HCT116 (cell line): ENCODE measurements around the gene SELENOM. TPM values are rescaled to one million over a fixed set of nuclear protein-coding genes. Genes with fewer than 3 reads are reported as not detected.

Experiments used
- ATAC-seq: fragments of 200-7000 bp; cut with Tn5 transposase; 2 replicates; pipeline ENCODE4 v1.9.1; 2020; ENCODE audit warnings: mild to moderate bottlenecking, moderate library complexity
- BruUV-seq: library from RNA; stranded (reverse); fragments of 400-500 nt; replicated peaks from 2 replicates; lab custom pipeline; 2021; lab: Mats Ljungman, UMichigan
- CTCF ChIA-PET: fragments of 300-600 bp; sonication (Branson Sonifier 250); formaldehyde crosslinking; loops from one replicate; lab custom pipeline; 2021; ENCODE audit warnings: antibody characterized with exemption; lab: Charles Lee
- POLR2A ChIA-PET: fragments of 300-600, 350-600 bp; sonication (Branson Sonifier 250); formaldehyde crosslinking; loops from one replicate; lab custom pipeline; 2021; ENCODE audit warnings: antibody characterized with exemption; lab: Charles Lee
- RAD21 ChIA-PET, 2 experiments: fragments of 300-600 bp; sonication (Branson Sonifier 250); formaldehyde crosslinking; loops; one replicate each; lab custom pipeline; 2023; ENCODE audit warnings: low total read pairs in 2 of 2; ENCODE audit not compliant: uncharacterized antibody in 2 of 2, unreplicated experiment in 2 of 2, low non-redundant PET in 1 of 2; lab: Charles Lee
- DNase-seq: peaks from one replicate; pipeline ENCODE4 v3.0.0-alpha.2; 2010; ENCODE audit warnings: low read depth, low spot score
- H2AFZ ChIP-seq: fragments of 200-600 bp; shearing (Covaris generic), sonication (generic); 2 replicates; pipeline ENCODE4 v1.6.1; 2017; ENCODE audit warnings: low read depth, mixed run types, mixed read lengths, antibody characterized with exemption, low read length; ENCODE audit not compliant: poor library complexity, severe bottlenecking
- H3K27ac ChIP-seq: 2 replicates; pipeline ENCODE4 v1.5.1; 2012; ENCODE audit warnings: low read depth, low read length
- H3K27me3 ChIP-seq: fragments of 200-600 bp; sonication (generic); 2 replicates; pipeline ENCODE4 v1.6.1; 2016; ENCODE audit warnings: mixed run types, low read length, mixed read lengths; ENCODE audit not compliant: insufficient read depth
- H3K36me3 ChIP-seq, 2 experiments: fragments of 200-500 bp in 1 of 2; fragments of 200-600 bp in 1 of 2; sonication (Bioruptor generic) in 1 of 2; sonication (generic) in 1 of 2; 2 replicates each; pipeline versions ENCODE4 v1.5.1 to v1.6.1; 2014 to 2016; ENCODE audit warnings: low read length in 2 of 2, inconsistent platforms in 1 of 2, mixed read lengths in 1 of 2, mixed run types in 1 of 2; ENCODE audit not compliant: insufficient read depth in 2 of 2, control insufficient read depth in 1 of 2
- H3K4me1 ChIP-seq, 2 experiments: fragments of 200-600 bp in 1 of 2; sonication (generic) in 1 of 2; 2 replicates each; pipeline versions ENCODE4 v1.5.1 to v1.6.1; 2012 to 2017; ENCODE audit warnings: low read length in 2 of 2, inconsistent platforms in 1 of 2, mild to moderate bottlenecking in 1 of 2, mixed read lengths in 1 of 2, mixed run types in 1 of 2, moderate library complexity in 1 of 2; ENCODE audit not compliant: insufficient read depth in 2 of 2, control insufficient read depth in 1 of 2
- H3K4me2 ChIP-seq: fragments of 200-600 bp; sonication (generic); 2 replicates; pipeline ENCODE4 v1.6.1; 2017; ENCODE audit warnings: mixed run types, low read length, mixed read lengths
- H3K4me3 ChIP-seq, 2 experiments: fragments of 200-600 bp in 1 of 2; sonication (generic) in 1 of 2; replicated peaks in 1 of 2; 2 replicates each; pipeline ENCODE4 v1.5.1; 2011 to 2016; ENCODE audit warnings: low read length in 2 of 2, control low read depth in 1 of 2, low read depth in 1 of 2, mild to moderate bottlenecking in 1 of 2, mixed read lengths in 1 of 2, mixed run types in 1 of 2
- H3K79me2 ChIP-seq: fragments of 200-600 bp; sonication (generic); 2 replicates; pipeline ENCODE4 v1.6.1; 2017; ENCODE audit warnings: mild to moderate bottlenecking, mixed run types, low read length, moderate library complexity, mixed read lengths; ENCODE audit not compliant: insufficient read depth
- H3K9ac ChIP-seq: fragments of 200-600 bp; sonication (generic); 2 replicates; pipeline ENCODE4 v1.6.1; 2016; ENCODE audit warnings: low read length, mixed read lengths
- H3K9me2 ChIP-seq: fragments of 200-600 bp; sonication (generic), shearing (Covaris generic); 2 replicates; pipeline ENCODE4 v1.6.1; 2017; ENCODE audit warnings: mixed run types, mild to moderate bottlenecking, moderate library complexity; ENCODE audit not compliant: insufficient read depth
- H3K9me3 ChIP-seq, 2 experiments: fragments of 200-500 bp in 1 of 2; fragments of 200-600 bp in 1 of 2; sonication (Bioruptor generic) in 1 of 2; sonication (generic) in 1 of 2; 2 replicates each; pipeline ENCODE4 v1.6.1; 2014 to 2017; ENCODE audit warnings: low read length in 2 of 2, mixed read lengths in 2 of 2, inconsistent platforms in 1 of 2, low read depth in 1 of 2, mild to moderate bottlenecking in 1 of 2, mixed run types in 1 of 2, moderate library complexity in 1 of 2; ENCODE audit not compliant: control insufficient read depth in 1 of 2, insufficient read depth in 1 of 2
- H4K20me1 ChIP-seq: fragments of 200-600 bp; sonication (generic), shearing (Covaris generic); 2 replicates; pipeline ENCODE4 v1.6.1; 2017; ENCODE audit warnings: mixed run types, mild to moderate bottlenecking, moderate library complexity; ENCODE audit not compliant: insufficient read depth
- EGR1 ChIP-seq: IDR thresholded peaks from 2 replicates; pipeline ENCODE4 v1.6.1; 2012; ENCODE audit warnings: low read depth
- EZH2 ChIP-seq: fragments of 200-600 bp; sonication (generic); IDR thresholded peaks from 2 replicates; pipeline ENCODE4 v1.6.1; 2017; ENCODE audit warnings: antibody characterized with exemption, mixed run types
- FOSL1 ChIP-seq: IDR thresholded peaks from 2 replicates; pipeline ENCODE4 v1.6.1; 2012; ENCODE audit warnings: low read depth
- intact Hi-C: fragments of 100-400 bp; cut with micrococcal nuclease; formaldehyde crosslinking; loops from 2 replicates; pipeline ENCODE4 v1.10.0; 2022
- total RNA-seq: library from RNA; stranded (reverse); gene quantifications from one replicate; pipeline ENCODE4 v1.2.1, GENCODE V29; 2021; ENCODE audit not compliant: unreplicated experiment
- TF ChIP-seq, protein P1 (sequence below): IDR thresholded peaks from 2 replicates; pipeline ENCODE4 v1.6.1; 2012

SELENOM gene
- total RNA-seq, 1 experiment from 2014 or later, result 65.6 TPM

DNA sequence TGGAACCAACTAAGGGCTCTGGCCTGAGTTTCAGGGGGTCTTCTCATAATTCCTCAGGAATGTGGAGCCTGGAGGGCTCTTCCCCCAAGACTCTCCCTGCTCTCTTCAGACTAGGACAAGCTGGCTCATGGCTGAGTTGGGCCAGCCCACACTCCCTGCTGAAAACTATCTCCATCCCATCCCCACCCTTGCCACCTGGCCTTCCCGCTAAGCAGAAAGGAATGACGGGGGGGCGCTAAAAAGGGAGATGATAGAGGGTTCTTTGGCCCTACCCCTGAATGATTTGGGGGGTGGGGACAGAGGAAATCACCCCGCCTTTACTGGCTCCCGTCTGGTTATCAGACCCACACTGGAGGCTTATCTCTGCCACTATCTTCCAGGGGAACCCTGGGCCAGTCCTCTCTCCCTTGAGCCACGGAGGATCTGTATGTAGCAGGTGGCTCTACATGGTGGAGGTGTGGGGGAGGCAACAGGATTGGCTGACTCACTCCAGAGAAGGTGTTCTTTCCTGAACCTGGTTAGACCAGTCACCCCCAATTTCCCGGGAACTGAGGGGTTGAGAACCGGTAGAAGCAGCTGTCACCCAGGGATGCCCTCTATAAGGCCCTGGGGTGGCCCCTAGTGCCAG, 20.6 kb downstream of the SELENOM start:
- no peaks in the 10 kb centered on the region for H3K27me3 ChIP-seq
- ChIA-PET CTCF (interaction anchor here (4.9 to 5.1 kb wide), 2 partner anchors 141 to 323 kb away, joined by 23 to 25 read pairs; no protein-coding TSS in a partner anchor), RAD21 (no interaction called here), POLR2A (no interaction called here)
- H3K9ac ChIP-seq, result no peak overlapping the region
- no TSS peak for BruUV-seq
- intact Hi-C loops, result loop anchor here (5.0 to 10.0 kb wide), 2 partner anchors 145 to 662 kb away; partner anchors contain the start of gene MTFP1
- no peak overlapping the region for H3K4me3 ChIP-seq
- no peak overlapping the region for H2AFZ ChIP-seq
- no peak for ATAC-seq
- TF ChIP-seq, protein P1, sequence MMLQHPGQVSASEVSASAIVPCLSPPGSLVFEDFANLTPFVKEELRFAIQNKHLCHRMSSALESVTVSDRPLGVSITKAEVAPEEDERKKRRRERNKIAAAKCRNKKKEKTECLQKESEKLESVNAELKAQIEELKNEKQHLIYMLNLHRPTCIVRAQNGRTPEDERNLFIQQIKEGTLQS, result no peak
- DNase-seq, result no peak
- H4K20me1 ChIP-seq, result no peaks in the 10 kb centered on the region
- peak overlapping the region; percentile 15 for H3K27ac ChIP-seq
- peak overlapping the region; percentile 85; the same call in 1 of the 2 replicates for H3K4me2 ChIP-seq
- H3K9me2 ChIP-seq, result no peaks in the 10 kb centered on the region
- peaks cover 22 to 51% of the 10 kb centered on the region in 2 experiments for H3K4me1 ChIP-seq
- peaks cover 47% of the 10 kb centered on the region for H3K79me2 ChIP-seq
- no peaks in the 10 kb centered on the region for H3K9me3 ChIP-seq
- peaks cover 25 to 29% of the 10 kb centered on the region in 2 experiments; a peak in 3 of 4 replicates for H3K36me3 ChIP-seq

DNA sequence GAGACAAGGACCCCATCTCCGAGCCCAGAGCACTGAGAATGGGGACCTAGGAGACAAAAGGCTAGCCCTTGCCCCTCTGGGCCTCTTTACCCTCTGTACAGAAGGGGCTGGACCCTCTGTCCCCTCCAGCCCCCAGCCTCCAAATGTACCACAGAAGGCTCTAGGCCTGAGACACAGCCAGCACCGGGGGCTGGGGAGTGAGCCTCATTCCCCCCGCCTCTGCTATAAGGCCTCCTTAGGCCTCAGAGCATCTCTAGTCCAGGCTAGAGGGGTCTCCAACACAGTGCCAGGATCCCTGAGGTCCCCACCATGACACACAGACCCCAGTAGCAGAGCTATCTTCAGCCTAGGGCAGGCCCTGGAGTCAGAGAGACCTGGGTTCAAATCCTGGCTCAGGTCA, 21.4 kb downstream of the SELENOM start:
- ChIA-PET CTCF (interaction anchor here (4.9 to 5.1 kb wide), 2 partner anchors 140 to 322 kb away, joined by 23 to 25 read pairs; no protein-coding TSS in a partner anchor), POLR2A (interaction anchor here (2.0 kb wide), 1 partner anchor 10 kb away, joined by 4 read pairs; no protein-coding TSS in a partner anchor), RAD21 (no interaction called here)
- Histone ChIP-seq H3K79me2 (peaks cover 54% of the 10 kb centered on the region), H3K4me3 (peak overlapping the region; percentile 78 to 80; a peak in 2 of 4 replicates), H3K27me3 (no peaks in the 10 kb centered on the region), H3K9me2 (no peaks in the 10 kb centered on the region), H3K9ac (peak overlapping the region; percentile 92), H3K4me1 (peaks cover 24 to 55% of the 10 kb centered on the region in 2 experiments), H3K27ac (peak overlapping the region; percentile 94), H3K36me3 (peaks cover 21 to 25% of the 10 kb centered on the region in 2 experiments; a peak in 3 of 4 replicates), H3K9me3 (no peaks in the 10 kb centered on the region), H3K4me2 (peak overlapping the region; percentile 85), H4K20me1 (no peaks in the 10 kb centered on the region), H2AFZ (no peak overlapping the region)
- intact Hi-C loops, result loop anchor here (1.0 to 10.0 kb wide), 4 partner anchors 138 to 661 kb away; partner anchors contain the start of gene MTFP1
- no peak for ATAC-seq
- no TSS peak for BruUV-seq
- TF ChIP-seq EGR1, result no peak
- no peak for TF ChIP-seq EZH2
- TF ChIP-seq FOSL1, result no peak
- TF ChIP-seq, protein P1, result no peak
- DNase-seq, result no peak
